K562 treated with DMSO at 1 percent for 48 hours (cell line): ENCODE results near the gene IFT22. TPM values are rescaled to one million over a fixed set of nuclear protein-coding genes. Genes with fewer than 3 reads are reported as not detected.

Experiments
- total RNA-seq: library from RNA; unstranded; fragments of 300-600 nt; gene quantifications from 2 replicates; pipeline ENCODE4 v1.2.3, GENCODE V29; 2022; ENCODE audit warnings: low replicate concordance; ENCODE audit errors: extremely low read depth

The IFT22 gene
- not detected in 2 replicates for total RNA-seq

DNA sequence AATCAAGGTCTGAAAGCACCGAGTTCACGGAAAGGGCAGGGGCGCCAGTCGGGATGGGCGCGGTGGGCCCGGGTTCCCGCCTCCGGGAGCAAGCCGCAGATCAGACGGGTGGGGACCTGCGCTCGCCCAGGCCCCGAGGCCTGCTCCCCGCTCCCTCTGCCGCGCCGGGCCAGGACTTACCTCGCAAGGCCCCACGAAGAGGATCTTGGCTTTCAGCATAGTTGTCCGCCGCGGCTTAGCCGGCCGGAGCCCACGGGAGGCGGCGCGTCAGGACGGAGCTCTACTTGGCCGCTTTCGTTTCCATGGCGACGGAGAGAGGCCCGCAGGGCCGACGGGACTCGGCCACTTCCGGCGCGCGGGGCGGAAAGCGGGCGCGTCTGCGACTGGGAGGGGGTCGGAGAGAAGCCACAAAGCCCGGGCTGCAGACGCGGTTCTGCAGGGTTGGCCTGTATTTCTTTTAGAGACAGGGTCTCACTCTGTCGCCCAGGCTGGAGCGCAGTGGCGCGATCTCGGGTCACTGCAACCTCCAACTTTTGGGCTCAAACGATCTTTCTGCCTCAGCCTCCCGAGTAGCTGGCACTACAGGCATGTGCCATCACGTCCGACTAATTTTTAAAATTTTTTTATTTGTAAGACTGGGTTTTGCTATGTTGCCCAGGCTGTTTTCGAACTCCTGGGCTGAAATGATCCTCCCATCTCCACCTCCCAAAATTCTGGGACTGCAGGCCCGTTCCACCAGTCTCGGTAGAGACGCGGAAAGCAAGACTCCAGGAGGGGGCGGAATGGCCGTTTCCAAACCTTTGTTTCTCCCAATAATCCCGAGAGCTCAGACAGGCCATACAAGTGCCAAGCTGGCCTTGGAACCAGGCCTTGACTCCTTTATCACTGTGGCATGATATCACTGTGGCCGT, at the start of gene IFT22:
TSS of gene IFT22 (minus strand) at position 322 of the 911 bp plus-strand sequence. CDS start at position 219, 103 bp downstream.

DNA sequence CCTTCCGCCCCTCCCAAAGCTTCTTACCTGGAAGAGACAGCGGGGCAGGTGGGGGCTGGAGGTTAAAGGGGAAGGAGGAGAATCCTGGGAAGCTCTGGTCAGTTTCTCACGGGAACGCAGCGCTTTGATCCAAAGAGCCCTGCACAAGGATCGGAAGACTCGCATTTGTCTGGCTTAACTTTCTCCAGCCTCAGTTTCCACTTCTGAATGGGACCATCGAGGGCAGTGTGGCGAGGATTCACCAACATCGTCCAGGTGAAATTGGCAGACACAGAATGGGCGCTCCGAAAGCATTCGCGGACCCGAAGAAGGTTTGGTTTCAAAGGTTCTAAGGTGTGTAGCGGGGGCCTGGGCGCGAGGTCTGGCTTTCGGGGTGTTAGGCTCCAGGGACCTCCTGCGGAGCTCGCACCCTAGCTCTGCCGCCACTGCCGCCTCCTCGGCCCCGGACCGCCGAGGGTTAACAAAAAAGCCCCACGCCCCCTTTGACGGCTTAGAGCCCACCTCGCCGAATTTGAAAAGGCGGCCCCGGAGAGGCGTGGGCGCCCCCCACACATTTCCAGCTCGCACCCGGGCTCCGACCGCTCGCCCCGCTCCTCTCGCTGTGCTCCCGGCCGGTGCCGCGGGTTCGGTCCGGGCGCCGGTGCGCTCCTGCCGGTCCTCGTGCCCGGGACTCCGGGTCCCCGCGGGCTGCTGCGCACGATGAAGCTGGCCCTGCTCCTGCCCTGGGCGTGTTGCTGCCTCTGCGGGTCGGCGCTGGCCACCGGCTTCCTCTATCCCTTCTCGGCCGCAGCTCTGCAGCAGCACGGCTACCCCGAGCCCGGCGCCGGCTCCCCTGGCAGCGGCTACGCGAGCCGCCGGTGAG, 41.0 kb upstream of the IFT22 start, which contains the start of gene COL26A1:
TSS of gene COL26A1 (plus strand) at position 542 of the 862 bp plus-strand sequence. CDS start at position 700, 158 bp downstream.

Other genes starting within 250 kb of the IFT22 start
- not detected in 2 replicates for gene TRIM56, start 236.3 kb downstream of the IFT22 start, total RNA-seq
- gene SERPINE1, start 194.7 kb downstream of the IFT22 start, total RNA-seq, result not detected in 2 replicates
- not detected in 2 replicates for gene AP1S1, start 167.3 kb downstream of the IFT22 start, total RNA-seq
- gene VGF, start 156.2 kb downstream of the IFT22 start, total RNA-seq, result not detected in 2 replicates
- gene NAT16, start 141.5 kb downstream of the IFT22 start, total RNA-seq, result not detected in 2 replicates
- gene MOGAT3, start 120.8 kb downstream of the IFT22 start, total RNA-seq, result not detected in 2 replicates
- not detected in 2 replicates for gene PLOD3, start 104.2 kb downstream of the IFT22 start, total RNA-seq
- not detected in 2 replicates for gene ZNHIT1, start 103.6 kb downstream of the IFT22 start, total RNA-seq
- not detected in 2 replicates for gene CLDN15, start 84.0 kb downstream of the IFT22 start, total RNA-seq
- gene FIS1, start 76.7 kb downstream of the IFT22 start, total RNA-seq, result not detected in 2 replicates
- gene COL26A1, start 41.1 kb upstream of the IFT22 start, total RNA-seq, result not detected in 2 replicates